KG1 (cell line): ENCODE results near the gene ARHGAP18.

Source experiments
- DNase-seq: peaks from one replicate; lab custom pipeline; 2025; lab: John Stamatoyannopoulos, UW

The ARHGAP18 gene

DNA sequence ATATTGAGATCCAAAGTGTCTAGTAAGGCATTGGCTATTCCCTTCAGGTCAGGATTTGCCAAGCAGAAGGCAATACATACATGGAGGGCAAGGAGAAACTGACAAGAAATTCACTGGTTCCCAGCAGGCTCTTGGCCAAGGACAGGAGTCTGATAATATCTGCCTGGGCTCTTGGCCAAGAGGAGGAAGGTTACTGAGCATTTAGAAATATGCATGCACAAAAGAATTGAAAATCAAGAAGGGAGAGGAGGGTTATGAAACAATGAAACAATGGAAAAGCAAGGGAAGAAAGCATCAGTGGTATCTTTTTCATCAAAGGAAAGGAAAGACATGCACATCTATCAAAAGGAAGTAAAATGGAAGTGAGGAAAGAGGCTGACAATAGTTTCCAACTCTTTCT is 42.4 kb downstream of the ARHGAP18 start:
- DNase-seq: no peak

DNA sequence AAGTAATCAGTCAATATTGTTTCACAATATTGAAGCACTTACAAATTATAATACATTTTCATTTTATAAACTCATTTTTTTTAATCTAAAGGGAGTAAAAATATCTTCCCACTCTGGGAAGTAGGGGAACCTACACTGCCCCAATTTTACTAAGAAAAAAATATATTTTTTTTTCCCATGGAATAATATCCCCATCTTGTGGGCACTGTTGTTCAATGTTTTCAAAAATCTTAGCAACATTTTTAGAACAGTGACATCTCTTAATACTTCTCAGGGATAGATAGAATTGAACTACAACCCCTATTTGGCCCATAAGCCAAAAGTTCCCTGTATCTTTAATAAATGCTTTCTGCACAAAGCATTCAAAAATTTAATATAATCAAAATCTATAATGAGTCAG is 42.9 kb downstream of the ARHGAP18 start:
- DNase-seq: no peak

GRCh38 chr6:129665555-129665954 is 44.4 kb downstream of the ARHGAP18 start:
- DNase-seq: no peak

DNA sequence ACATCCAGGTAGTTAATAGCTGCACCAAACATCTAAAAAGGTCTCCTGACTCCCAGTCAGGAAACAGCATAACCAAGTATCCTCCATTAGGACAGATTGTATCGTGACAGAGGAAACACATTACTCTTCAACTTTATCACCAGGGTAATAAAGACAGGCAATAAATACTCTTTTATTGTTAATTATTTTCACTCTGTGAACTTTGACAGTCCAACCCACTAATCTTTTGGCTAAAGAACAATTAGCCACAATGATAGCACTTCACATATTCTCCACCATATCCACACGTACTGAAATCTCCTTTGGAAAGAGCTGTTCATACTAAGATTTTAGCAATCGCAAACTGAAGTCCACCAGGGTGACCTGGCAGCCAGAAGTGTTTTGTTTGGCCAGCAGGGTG is 46.4 kb downstream of the ARHGAP18 start:
- DNase-seq: no peak

- DNase-seq: no peak
Observed at GRCh38 chr6:129662980-129663431, 47.0 kb downstream of the ARHGAP18 start.

DNA sequence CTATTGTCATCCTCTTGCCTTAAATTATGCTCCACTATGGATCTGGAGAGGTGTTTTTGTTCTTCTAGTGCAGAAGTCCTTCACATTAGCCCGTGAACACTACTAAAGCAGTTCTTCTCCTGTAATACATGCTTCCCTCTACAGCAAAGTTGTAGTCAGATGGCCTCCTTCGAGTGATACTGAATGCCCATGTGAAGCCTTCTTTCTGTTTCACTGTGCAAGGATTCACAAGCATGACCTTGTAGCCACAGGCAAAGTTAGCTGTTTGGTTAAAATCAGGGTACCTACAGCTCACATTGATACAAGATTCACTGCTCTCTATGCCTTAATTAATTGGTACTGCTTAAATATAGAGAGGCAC is 47.6 kb downstream of the ARHGAP18 start:
- no peak for DNase-seq

DNA sequence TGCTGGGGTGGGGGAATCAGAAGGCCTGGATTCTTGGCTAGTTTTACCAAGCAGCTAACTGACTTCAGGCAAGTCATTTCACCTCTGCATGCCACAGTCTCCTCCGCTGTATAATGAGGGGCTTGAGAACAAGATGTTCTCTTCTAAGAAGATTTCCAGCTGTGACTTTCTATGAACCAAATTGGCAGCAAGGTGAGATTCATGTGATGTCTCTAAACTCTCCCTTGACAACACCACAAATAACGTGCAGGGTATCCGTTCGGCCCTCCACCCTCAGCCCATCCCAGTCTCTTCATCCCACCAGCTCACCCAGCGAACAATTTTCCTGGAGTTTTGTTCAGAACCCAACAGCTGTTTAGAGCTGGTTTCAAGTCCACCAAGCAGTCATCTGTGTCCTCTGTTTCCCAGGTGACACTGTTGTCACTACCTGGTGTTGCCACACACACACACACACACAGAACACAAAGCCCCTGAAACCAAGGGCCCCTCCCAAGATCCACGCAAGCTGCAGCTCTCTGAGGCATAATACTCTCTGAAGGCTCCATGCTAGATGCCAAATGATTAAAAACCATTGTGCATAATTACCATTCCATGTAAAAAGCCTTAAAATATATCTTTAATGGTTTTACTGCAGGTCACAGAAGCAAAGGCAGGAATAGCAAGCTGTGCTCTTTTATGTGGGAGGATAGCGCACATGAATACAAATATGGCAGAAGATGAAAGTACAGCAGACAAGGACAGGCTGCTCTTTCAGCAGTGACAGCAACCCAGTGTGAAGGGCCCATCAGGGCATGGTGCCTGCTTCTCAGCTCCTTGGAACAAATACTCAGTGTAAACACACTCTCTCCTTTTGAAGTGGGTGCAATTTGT is 48.2 kb downstream of the ARHGAP18 start:
- no peak for DNase-seq

DNA sequence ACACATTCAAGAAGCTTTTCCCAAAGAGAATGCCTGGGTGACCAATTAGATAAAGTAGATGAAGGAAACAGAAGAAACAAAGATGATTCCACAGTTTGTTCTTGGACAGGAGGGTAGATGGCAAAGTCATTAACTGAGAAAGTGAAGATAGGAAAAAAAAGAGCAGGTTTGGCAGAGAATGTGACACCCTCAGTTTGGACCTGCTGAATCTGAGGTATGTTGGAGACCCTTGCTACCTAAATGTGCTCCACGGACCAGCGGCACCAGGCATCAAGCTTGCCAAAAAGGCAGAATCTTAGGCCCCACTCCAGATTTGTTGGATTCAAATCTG is 49.7 kb downstream of the ARHGAP18 start:
- no peak for DNase-seq

DNA sequence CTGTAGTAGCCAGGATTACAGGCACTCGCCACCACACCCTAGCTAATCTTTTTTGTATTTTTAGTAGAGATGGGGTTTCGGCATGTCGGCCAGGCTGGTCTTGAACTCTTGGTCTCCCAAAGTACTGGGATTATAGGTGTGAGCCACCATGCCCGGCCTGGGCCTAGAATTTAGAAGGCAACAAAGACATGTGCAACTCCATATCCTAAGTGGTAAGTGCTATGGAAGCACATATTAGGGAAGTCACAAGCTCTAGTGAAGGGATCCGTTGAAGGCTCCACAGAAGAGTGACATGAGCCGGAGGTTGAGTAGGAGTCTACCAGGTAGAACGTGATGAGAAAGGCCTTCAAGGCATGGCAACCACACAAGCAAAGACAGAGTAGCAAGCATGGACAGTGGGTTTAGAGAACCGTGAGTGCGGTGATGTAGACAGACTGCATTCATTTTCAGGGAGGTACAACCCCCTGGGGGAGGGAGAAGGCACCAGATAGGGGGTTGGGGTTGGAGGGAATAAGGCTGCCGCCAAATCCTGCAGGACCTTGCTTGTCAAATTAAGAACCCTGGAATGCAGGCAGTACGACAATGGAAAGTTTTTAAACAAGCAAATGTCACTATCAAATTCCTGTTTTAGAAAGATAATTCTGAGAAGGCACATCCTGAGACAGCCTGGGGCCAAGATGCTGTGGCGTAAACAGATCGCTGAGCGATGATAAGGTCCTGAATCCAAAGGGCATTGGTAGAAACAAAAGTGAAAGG is 50.2 kb downstream of the ARHGAP18 start:
- no peak for DNase-seq

DNA sequence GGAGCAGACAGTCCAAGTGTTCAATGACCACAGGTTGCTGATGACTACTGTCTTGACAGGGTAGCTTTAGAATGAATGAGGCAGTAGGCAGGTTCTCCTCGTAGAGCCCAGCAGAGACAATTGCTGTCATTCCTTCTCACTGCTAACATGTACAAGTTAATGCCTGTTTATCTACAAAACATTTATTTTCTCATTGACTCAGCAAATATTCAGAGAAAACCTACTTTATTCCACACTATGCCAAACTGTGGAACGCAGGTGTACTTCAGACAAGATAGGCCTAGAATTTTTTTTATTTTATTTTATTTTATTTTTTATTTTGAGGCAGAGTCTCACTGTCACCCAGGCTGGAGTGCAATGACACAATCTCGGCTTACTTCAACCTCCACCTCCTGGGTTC is 50.8 kb downstream of the ARHGAP18 start:
- no peak for DNase-seq

DNA sequence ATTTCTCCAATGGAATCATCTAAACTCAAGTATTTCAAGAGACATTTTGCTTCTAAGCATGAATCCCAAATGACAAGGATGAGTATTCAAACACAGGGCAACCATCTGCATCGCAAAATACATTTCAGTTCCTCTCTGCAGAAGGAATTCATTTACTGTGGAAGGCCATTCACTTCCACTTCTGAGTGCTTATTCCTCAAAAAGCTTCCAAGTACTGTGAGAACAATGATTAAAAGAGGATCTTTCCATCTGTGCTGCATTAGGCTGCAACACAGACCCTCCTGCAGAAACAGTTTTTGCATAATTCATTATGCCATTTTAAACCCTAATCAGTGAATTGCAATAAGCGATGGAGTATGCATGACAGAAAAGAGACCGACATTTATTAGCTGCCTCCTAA is 52.5 kb downstream of the ARHGAP18 start:
- DNase-seq: no peak

DNA sequence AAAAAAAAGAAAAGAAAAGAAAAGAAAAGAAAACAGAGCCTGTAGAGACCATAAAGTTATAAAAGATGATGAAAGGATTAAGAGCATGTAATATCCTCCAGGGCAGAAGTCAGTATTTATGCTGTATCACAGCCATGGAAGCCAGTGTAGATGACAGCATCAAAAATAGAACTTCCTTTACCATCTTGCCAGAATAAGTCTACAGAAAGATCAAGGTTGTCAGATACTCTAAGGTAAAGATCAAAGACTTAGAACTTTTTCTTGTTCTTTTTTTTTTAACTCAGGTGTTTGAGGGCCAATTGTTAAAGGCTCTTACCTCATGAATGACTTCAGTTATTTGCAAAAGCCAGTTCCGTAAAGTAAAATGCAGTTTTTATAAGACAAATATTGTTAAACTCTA is 54.6 kb downstream of the ARHGAP18 start:
- DNase-seq: no peak

DNA sequence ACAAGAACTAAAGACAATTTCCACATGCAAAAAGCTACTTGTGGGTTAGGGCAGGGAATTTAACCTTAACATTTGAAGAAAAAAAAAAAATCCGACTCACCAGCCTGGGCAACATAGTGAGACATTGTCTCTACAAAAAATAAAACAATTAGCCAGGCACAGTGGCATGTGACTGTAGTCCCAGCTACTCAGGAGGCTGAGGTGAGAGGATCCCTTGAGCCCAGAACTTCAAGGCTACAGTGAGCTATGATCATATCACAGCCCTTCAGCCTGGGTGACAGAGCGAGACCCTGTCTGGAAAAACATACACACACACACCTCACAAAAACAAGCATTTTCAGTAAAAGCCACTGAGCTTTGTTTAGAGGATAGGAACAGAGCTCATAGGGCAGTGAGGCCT is 56.2 kb downstream of the ARHGAP18 start:
- DNase-seq: no peak

DNA sequence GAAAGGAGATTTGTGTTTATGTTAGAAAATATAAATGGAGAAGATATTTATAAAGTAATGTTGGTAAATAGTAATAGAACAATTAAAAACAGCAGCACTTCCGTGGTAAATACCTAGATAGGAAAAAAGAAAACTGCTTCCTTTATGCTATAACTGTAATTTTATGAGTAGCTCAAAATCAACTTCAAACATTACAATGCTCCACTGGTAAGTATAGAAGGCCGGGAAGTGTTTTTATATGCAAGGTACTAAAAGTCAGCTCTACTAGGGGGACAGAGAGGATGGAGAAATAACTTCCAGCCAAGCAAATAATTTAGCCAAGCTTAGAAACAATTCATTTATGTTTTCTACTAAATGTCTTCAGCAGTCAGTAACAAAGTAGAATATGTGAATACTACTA is 56.7 kb downstream of the ARHGAP18 start:
- DNase-seq: no peak

- DNase-seq: no peak
Observed at GRCh38 chr6:129651291-129651691, 58.7 kb downstream of the ARHGAP18 start.

DNA sequence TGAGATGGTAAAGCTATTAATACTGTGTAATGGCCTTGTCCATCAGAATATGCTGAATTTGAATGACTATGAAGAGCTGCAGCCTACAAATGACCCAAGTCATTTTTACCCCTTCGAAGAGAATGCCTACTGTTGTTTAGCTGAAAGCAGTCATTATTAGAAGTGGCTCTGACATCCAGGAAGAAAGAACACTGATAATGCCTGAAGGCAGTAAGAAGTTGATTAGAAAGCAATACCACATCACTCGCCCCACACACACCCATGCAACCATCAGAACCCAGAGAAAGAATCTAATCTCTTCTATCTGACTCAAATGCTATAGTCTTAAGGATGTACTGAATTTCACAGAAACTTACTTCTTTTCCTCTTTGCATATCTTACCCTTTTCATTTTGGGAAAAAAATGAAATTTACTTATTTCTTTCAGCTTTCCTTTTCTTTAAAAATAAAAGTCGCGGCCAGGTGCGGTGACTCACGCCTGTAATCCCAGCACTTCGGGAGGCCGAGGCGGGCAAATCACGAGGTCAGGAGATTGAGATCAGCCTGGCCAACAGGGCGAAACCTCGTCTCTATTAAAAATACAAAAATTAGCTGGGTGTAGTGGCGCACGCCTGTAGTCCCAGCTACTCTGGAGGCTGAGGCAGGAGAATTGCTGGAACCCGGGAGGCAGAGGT is 61.0 kb downstream of the ARHGAP18 start:
- DNase-seq: no peak

- no peak for DNase-seq
Observed at GRCh38 chr6:129647044-129647443, 62.9 kb downstream of the ARHGAP18 start.

DNA sequence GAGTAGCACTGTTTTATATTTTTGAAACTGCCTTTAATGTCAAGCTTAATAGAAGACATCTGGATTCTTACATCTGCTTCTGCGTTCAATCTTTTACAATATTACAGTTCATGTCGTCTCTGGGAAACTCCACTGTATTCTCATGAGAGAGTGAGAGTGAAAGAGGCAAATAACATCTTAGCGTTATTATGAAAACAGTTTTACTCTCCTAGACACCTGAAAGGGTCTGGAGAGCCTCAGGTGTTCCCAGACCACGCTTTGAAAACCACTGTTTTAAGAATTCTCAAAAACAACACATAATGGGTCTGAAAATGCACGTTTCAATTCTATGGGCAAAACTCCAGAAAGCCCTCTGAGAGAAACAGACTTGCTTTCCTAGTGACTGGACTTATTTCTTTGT is 63.3 kb downstream of the ARHGAP18 start:
- no peak for DNase-seq

GRCh38 chr6:129645830-129646579 is 64.0 kb downstream of the ARHGAP18 start:
- no peak for DNase-seq

DNA sequence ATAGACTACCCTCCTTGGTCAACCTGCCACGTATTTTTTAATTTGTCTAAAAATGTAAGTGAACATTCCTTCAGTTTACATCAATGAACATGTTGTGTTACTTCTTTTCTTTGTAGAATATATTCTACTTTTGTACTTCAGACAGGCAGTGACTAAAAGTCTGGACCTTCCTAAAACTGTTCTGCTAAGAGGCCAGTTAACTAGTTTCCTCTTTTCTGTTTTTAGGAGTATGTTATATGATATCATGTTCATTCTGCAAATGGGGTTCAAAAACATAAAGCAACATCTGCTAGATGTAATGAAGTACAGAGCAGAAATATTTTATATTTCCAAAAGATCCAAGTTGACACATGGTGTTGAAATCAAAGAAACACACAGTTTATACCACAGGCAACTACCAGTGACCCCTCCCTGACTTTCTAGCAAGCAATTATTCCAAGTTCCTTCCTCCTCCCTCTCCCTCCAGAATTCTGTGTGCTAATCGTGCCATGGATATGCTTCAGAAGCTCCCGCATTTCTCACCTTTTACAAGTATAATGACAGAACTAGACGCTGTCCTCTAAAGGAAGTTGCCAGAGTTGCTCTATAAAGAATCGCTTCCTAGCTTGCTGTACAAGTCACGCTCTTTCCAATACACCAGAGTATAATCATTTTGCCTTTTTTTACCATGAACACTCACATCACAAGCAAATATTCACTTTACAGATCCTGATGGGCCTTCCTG is 64.7 kb downstream of the ARHGAP18 start:
- DNase-seq: no peak

- DNase-seq: no peak
Observed at GRCh38 chr6:129644567-129645015, 65.4 kb downstream of the ARHGAP18 start.

GRCh38 chr6:129643968-129644367 is 66.0 kb downstream of the ARHGAP18 start:
- DNase-seq: no peak
